Colonic mucosa (tissue), 2 donors: Measurements from ENCODE around the gene PTTG2. TPM values are rescaled to one million over a fixed set of nuclear protein-coding genes. Genes with fewer than 3 reads are reported as not detected.

Experiments used
- total RNA-seq, 2 donors: library from RNA; stranded (reverse); fragmentation: NEBNext Ultra II Directional in 1 of 2; extraction: Animal tissue kit (Norgen Biotek cat#: 25700) in 1 of 2; gene quantifications; one replicate each; pipeline ENCODE4 v1.2.1, GENCODE V29; 2021
- donor health status: DM: no; HTN: no; CAD: no.
- donor health status: DM: no; HTN: no; CAD: no.

PTTG2 gene
- total RNA-seq, 2 donors from 2014 or later, result 0.91 TPM; not detected in 1

Other genes starting within 250 kb of the PTTG2 start
- gene PGM2, start 133.7 kb upstream of the PTTG2 start, total RNA-seq, result 10 to 100 TPM; 32.6 to 37.2 TPM
- 10 to 100 TPM; 55.3 to 77.4 TPM for gene TBC1D1, start 69.3 kb upstream of the PTTG2 start, total RNA-seq